HG02588 (cell line): ENCODE data around the gene CCL11.

Source experiments
- ATAC-seq: cut with Tn5 transposase; IDR thresholded peaks from one replicate; pipeline ENCODE4 v1.9.1; 2021; ENCODE audit warnings: mild to moderate bottlenecking, moderate library complexity; ENCODE audit not compliant: unreplicated experiment

Gene CCL11

DNA sequence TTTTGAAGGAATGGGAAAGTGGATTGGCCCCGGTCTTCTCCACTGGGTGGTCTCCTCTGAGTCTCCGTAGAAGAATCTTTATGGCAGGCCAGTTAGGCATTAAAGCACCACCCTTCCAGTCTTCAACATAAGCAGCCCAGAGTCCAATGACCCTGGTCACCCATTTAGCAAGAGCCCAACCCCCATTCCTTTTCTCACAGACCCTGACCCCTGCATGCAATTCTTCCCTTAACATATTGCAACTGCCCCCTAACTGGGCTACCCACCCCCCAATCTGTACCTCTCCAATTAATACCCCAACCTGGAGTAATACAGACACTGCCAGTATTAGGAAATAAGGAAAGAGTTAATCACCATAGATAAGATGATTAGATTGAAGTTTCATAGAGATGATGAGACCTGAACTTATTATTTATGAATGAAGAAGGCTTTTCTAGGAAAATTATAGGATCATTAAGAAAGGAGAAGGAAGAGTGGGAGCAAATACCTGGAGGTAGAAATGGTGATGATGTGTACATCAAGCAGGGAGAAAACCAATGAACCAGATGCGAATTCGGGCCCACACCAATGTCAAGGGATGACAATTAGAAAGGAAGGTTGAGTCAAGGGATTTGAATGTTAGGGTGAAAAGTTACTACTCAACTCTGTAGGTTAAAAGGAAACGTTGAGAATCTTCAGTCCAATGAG, 28.1 kb upstream of the CCL11 start:
- no peak for ATAC-seq

DNA sequence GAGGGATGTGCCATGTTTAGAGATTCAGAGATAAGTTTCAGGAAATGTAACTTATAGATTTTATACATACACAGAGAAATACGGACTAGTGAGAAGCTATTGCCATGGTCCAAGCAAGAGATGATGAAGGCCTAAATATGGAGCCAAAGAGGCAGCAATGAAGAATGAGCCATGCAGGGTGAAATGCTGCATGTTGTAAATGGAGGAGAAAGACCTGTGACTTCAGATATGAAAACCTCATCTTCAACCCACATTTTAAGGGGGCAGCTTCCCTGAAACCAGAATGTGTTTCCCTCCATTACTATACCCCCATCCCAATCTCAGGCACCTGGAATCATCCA, 27.6 kb upstream of the CCL11 start:
- no peak for ATAC-seq

DNA sequence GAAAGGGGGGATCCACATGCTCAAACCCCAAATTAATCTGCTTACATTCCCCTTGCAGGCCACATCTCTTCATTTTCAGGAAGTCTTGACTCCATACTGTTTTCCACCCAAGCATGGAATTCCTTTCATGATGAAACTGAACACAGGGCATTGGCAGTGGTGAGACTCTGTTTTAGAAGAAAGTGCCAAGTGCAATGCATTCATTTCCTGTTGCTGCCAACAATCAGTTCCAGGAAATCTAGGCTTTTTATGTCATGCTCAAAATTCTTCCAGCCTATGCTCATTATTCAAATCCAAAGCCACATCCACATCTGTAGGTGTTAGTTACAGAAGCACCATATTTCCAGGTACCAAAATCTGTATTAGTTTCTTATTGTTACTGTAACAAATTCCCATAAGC, 26.4 kb upstream of the CCL11 start:
- ATAC-seq: no peak

DNA sequence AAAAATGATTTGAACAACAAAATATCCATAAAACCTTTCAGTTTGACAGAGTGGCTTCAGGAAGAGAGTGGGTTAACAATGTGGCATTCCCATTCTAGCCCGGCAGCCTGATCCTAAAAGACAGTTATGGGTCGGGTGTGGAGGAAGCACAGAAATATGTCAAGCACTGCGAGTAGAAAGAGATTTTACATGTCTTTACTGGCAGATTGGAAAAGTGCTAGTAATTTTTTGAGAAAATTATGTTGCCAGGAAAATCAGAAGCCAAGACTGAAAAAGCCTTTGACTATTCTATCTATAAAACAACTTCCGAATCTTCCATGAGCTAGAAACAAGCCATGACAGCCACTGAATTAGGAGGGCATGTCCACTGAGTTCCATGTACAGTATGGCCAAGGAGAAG, 24.7 kb upstream of the CCL11 start:
- ATAC-seq: no peak

DNA sequence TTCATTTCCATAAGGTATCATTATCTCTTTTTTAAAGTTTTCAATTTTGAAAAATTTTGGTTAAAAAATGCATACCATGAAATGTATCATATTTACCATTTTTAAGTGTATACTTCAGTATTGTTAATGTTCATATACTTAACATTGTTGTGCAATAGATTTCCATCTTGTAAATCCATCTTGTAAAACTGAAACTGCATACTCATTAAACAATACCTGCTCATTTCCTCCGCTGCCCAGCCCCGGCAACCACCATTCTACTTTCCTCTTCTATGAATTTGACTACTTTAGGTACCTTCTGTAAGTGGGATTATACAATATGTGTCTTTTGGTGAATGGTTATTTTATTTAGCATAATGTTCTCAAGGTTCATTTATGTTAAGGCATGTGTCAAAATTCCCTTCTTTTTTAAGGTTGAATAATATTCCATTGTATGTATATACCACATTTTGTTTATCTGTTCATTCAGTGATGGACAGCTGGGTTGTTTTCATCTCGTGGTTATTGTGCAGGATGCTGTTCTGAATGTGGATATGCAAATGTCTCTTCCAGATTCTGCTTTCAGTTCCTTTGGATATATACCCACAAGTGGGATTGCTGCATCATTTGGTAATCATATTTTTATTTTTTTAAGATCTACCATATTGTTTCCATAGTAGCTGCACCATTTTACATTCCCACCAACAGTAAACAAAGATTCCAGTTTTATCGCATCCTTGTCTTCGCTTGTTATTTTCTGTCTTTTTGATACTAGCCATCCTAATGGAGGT, 23.8 kb upstream of the CCL11 start:
- ATAC-seq: no peak

DNA sequence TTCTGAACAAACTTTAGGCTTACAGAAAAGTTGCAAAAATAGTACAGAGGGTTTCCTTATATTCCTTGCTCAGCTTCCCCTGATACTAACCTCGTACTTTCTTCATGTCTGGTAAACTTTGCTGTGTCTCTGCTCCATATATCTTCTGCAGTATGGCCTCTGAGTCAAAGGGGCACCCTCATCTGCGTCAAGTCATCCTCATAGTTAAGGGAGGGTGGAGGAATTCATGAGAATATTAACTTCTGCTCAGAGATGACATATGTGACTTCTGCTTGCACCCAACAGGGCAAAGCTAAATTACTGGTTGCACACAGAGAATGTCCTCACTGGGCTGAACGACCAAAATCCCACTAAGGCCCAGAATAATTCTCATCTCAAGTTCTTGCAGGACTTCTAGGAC, 19.8 kb upstream of the CCL11 start:
- no peak for ATAC-seq

DNA sequence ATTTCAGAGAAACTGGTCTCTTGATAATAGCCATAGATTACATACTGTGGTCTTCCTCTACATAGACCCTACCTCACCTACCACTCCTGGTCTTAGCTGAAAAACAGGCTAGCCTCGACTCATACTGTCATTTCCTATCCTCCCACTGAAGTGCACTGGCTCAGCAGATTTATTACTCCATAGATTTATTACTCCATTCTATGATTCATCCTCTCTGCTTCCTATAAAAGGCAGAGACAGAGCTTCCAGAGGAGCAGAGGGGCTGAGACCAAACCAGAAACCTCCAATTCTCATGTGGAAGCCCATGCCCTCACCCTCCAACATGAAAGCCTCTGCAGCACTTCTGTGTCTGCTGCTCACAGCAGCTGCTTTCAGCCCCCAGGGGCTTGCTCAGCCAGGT, 15.6 kb upstream of the CCL11 start, which contains the start of gene CCL7:
Gene CCL7, plus strand, starts transcription at position 253 of the 400 bp plus-strand sequence. Its CDS starts 70 bp downstream, at position 323.
- ATAC-seq: no peak

DNA sequence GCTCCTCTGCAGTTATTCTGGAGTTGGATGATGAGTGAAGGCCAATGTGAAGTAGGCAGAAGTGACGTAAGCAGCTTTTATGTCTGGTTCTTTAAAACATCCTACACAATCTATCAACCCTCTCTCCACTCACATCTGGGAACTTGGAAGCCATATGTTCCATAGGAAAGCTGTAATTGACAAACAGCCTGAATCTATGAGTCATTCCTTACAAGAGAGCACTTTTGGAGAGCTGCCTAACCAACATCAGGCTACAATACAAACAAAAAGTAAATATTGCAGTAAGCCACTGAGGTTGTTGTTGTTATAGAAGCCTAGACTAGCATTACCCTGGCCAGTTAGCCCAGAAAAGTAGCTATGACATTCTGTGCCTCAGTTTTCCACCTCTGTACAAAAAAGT, 9.7 kb upstream of the CCL11 start:
- ATAC-seq: no peak

DNA sequence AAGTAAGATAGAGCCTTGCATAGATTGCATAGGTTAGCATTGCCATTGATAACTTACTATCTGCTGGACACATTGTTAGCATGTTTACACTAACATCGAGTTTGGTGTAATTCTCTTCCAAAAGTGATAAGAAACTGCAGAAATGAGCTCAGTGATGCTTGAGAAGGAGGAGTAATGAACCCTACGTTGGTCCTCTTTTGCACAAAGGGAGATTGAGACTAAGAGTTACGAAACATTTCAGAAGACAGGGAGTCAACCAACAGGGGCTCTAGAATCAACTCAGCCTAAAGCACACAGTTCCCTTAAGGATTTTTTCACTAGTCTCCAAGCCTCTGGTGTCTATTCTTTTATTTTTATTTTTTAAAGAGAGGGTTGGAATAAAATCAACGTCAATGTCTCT, 8.7 kb upstream of the CCL11 start:
- no peak for ATAC-seq

DNA sequence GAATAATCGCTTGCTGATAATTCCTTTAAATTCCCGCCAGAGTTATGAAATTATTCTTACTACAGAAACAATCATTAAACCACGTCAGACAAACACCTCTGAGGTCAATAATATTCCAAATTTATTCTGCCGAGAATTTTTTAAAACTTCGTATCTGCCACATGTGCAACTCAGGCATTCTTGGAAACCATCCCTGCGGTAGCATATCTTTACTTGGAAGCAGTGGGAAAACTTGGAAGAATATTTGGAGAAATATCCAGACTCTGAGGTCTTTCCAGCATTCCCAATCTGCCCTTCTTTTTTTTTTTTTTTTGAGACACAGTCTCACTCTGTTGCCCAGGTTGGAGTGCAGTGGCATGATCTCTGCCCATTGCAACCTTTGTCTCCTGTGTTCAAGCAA, 2.0 kb upstream of the CCL11 start:
- ATAC-seq: no peak

DNA sequence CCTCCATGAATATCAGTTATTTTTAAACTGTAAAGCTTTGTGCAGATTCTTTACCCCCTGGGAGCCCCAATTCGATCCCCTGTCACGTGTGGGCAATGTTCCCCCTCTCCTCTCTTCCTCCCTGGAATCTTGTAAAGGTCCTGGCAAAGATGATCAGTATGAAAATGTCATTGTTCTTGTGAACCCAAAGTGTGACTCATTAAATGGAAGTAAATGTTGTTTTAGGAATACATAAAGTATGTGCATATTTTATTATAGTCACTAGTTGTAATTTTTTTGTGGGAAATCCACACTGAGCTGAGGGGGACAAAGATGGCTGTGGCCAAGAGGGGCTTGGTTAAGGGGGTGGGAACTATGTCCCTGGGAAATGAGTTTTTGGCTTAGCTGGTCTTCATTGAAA, 2.3 kb downstream of the CCL11 start:
- no peak for ATAC-seq

DNA sequence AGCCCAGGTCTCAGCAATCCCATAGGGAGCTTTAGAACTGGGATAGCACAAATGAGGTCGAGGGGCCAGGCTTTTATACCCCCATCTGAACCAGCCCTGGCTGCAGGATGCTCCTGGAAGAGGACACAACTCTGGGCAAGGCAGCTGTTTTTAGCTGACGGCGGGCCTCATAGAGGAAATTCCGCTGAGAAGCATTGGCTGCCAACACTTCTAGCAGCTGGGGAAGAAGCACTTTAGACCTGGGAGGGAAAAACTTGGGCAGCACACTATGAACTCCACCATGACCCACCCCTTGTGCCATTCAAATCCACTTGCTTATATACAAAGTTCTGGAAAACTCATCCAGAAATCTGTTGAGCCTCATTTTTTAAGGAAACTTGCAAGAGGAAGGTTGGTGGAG, 5.0 kb downstream of the CCL11 start:
- ATAC-seq: no peak

DNA sequence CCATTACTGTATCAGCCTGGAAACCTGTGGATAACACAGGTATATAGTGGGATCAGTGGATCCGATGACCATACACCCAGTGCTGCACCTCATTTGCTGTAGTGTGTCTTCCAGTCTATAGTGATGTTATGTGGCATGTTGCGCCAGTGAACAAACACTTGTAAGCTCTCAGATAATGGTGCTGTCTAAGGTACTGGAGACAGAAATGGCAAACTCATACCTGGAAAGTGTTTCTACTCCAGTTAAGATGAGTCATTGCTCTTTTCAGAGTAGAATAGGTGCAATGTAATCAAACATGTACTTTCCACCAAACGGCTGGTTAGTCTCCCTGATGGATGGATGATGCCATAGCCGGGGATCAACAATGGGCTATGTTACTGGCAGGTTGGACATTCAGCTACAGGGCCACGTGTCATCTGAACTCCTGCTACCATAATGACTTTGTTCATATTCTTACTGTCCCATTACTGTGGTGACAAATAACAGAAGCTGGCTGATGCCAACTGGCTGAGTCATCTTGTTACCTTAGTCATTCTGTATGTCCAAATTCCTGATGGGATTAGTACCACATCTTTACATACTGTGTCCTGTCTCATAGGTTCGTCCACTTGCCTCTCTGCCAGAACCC, 6.3 kb downstream of the CCL11 start:
- ATAC-seq: no peak

DNA sequence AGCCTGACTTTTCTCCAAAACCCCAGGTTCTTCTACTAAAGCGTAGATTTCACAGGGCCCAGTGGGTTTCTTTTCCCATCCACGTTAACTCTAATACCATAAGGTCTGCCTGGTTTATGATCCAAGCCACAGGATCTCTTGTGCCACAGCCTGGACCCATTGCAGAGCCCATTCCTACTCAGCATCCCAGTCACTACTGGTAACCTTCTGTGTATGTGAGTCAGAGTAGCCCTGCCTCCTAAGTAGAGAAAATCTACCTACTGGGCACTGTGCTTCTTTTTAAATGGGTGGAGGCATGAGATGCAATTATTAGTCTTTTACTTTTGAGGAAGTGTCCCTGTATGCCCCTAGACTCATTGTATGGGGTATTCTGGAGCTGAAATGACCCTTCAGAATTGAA, 13.5 kb downstream of the CCL11 start:
- no peak for ATAC-seq

DNA sequence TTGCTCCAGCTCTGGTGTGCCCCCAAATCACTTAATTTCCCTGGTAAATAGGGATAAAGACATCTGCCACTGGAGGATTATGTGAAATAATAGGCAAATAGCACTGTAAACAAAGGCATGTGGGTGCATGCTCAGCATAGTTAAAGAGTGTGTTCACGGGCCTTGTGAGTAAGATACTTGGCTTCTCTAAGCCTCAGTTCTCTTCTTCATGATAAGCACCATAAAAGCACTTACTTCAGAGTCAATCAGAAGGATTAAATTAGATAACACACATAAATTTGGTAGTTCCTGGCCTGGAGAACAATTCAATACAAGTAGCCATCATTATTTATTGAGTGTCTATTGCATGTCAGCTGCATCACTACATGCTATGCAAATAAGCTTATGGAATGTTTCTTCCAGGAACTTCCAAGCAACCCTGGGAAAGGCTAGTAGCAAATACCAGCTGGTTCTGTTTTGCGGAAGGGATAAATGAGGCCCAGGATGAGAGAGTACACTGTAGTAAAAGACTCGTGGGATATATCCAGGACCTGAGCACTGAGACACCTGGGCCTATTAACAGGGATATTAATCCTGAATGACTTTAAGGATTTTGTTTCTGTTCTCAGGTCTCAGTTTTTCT, 14.5 kb downstream of the CCL11 start:
- no peak for ATAC-seq

DNA sequence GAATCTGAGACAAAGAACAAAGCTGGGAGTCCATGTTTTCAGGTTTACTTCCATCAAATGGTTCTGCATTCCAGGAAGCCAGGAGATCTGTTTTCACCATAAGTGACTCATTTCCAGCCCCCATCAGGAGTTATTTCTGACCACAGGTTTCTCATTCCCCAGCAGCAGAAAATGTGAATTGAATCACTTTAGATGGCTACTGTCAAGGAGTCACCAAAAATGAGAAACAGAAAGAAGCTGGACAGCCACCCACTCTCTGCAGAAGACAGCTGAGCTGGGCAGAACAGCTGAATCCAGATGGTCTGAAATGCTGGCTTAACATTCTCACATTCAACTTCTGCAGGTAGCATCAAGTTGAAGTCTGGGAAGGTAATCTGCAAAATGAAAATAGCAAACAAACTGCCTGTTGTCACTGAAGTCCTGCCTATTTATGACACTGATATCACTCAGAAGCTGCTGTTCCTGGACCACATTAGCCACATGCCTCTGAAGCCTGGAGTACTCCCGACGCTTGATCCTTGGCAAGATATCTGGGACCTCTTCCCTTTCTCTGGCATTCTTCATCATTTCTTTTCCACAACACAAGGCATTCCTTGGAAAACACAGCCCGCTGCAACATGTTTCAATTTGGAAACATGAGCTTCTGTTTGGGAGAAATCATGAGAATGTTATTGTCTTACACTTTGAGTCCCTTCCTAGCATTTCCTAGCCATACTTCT, 15.3 kb downstream of the CCL11 start:
- ATAC-seq: no peak

DNA sequence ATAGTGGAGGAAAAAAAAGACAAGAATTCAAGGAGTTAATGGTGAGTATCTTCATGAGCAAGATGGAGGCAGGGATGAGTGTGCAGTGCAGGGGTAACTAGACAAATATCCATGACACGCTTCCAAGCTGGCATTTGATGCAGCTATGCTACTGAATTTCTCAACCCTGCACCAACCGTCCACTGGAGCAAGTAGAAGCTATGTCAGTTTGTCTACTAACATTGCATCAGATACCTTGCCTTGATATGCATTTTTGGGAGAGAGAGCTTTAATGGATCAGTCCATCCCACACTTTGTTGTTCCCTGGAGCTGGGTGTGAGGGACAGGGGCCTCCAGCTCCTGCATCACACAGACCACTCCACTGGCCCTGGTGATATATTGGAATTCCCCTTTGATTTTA, 16.4 kb downstream of the CCL11 start:
- no peak for ATAC-seq

DNA sequence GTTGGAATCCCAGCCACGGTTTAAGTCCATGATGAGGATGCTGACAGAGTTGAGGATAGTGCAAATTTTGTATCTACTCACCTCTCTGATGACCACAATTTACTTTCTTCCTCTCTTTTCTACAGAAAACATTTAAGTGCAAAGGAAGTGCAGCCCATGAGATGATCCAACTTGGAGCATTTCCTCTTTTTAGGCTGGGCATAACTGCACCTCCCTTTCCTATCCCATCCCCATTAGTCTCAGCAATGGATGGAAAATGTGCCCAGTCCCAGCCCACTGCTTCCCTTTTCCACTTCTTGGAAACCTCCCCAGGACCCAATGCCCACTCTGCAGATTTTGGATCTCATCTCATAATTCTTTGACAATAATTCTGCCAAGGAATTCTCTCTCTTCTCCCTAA, 17.1 kb downstream of the CCL11 start:
- no peak for ATAC-seq

DNA sequence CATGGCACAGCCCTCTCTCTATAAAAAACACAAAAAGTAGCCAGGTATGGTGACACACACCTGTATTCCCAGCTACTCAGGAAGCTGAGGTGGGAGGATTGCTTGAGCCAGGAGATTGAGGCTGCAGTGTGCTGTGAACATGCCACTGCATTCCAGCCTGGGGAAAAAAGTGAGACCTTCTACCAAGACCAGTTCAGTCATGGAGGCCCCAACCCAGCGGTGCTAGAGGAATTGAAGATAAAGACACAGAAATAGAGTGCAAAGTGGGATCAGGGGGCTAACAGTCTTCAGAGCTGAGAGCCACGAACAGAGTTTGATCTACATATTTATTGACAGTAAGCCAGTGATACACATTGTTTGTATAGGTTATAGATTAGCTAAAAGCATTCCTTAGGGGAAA, 18.1 kb downstream of the CCL11 start:
- no peak for ATAC-seq

DNA sequence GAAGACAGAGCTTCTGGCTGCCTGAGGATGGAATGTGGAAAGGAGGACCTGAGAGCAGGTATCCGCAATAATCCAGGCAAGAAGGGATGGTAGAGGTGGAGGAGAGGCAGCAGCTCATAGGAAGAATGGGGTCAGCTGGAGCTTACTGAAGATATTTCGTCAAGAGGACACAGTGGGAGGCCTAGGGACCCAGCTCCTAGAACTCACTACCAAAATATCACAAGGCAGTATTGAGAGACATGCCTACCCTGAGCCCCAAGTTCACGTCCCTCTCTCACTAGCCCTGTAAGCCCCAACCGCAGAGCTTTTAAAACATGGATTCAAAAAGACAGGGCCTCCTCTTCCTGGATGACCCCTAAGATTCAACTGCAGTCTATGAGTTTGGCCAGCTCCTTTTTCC, 19.5 kb downstream of the CCL11 start:
- ATAC-seq: no peak

DNA sequence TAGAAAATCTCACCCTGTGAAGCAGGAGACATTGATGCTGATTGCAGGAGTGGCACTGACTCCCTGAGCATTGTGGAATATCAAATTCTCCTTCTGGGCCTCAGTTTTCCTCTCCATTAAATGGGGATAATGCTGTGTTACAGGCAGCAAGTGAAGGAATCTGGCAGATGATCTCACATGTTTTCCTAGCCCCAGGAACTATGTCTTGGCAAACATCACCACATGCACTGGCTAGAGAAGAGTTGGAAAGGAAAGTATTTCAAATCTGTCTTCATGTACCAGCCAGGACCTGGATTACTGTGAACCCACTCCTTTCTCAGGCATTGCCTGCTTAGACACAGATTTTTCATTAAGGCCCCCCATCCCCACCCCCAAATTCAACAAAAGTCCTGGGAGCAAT, 20.1 kb downstream of the CCL11 start:
- no peak for ATAC-seq
